Measurements from ENCODE around the gene PHF5A.
"Not testable (repeated sequence)": the region's sequence is repeated elsewhere in the genome, so short reads cannot be mapped to it uniquely, and the experiment has no call there.

DNA sequence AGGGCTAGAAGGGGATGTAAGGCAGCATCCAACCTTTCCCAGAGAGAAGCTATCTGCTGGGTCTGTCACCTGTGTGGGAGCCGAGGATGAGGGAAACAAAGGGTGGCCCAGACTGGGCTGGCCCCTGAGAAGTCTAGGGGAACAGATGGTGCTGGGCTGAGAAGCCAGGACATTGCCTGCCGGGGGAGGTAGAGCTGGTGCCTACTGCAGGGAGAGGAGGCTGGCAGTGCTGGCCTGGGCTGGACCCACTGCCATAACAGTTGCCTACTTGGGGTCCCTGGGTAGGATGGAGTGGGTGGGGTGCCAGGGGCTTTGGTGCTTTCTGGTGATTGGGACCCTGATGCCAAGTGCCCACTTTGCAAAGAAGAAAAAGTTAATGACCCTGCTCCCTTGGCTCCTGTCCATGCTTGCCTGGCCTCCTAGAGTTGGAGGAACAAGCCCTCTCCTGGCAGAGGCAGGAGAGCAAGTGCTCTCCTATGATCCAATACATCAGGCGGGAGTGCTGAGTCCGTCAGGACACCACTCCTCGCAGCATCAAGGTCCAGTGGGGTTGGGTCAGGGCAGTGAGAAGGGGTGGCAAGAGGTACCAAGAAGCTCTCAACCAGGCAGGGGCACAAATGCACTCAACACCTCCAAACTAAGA is 34.0 kb downstream of the PHF5A start:
- not testable (repeated sequence) for TF ChIP-seq CTCF (IDR thresholded peaks at IDR 0.05; ENCODE audit: poor library complexity); EZH2phosphoT487 (IDR thresholded peaks at IDR 0.05; ENCODE audit: low read depth, severe bottlenecking, unreplicated experiment); EZH2 (IDR thresholded peaks at IDR 0.05; ENCODE audit: borderline replicate concordance)

All from hepatocyte (in vitro differentiated cells).